HepG2 (cell line): ENCODE measurements around the gene EZH1. TPM values are rescaled to one million over a fixed set of nuclear protein-coding genes. Genes with fewer than 3 reads are reported as not detected.

Experiments
- BHLHE40 ChIP-seq: IDR thresholded peaks from 2 replicates; pipeline ENCODE4 v1.6.1; 2011; ENCODE audit warnings: low read length, improper control_type of control experiment
- CEBPG ChIP-seq: IDR thresholded peaks from 2 replicates; pipeline ENCODE4 v1.6.1; 2016
- CREB1 ChIP-seq, 2 experiments: fragments of 450-650 bp in 1 of 2; IDR thresholded peaks; 2 replicates each; pipeline ENCODE4 v1.6.1; 2016 to 2017; ENCODE audit warnings: control low read depth in 1 of 2, mild to moderate bottlenecking in 1 of 2, missing compliant biosample characterization in 1 of 2, missing genetic modification characterization in 1 of 2
- EP300 ChIP-seq, 3 experiments: sonication (generic) in 1 of 3; formaldehyde crosslinking in 1 of 3; IDR thresholded peaks; 2 replicates each; pipeline versions ENCODE4 v1.5.1 to v1.6.1; 2011 to 2020; ENCODE audit warnings: low read depth in 2 of 3, low read length in 2 of 3, borderline replicate concordance in 1 of 3, improper control_type of control experiment in 1 of 3, mild to moderate bottlenecking in 1 of 3, missing genetic modification reagents in 1 of 3, moderate library complexity in 1 of 3
- FOSL2 ChIP-seq: sonication (generic); formaldehyde crosslinking; IDR thresholded peaks from 2 replicates; pipeline ENCODE4 v1.4.0; 2020; ENCODE audit warnings: missing genetic modification reagents
- GATAD2A ChIP-seq: IDR thresholded peaks from 2 replicates; pipeline ENCODE4 v1.6.1; 2016
- HNF4G ChIP-seq, 2 experiments: sonication (generic) in 1 of 2; formaldehyde crosslinking in 1 of 2; IDR thresholded peaks; 2 replicates each; pipeline versions ENCODE4 v1.4.0 to v1.6.1; 2011 to 2020; ENCODE audit warnings: borderline replicate concordance in 2 of 2, low read depth in 2 of 2, mild to moderate bottlenecking in 2 of 2, low read length in 1 of 2, missing genetic modification reagents in 1 of 2, moderate library complexity in 1 of 2
- KDM6A ChIP-seq: IDR thresholded peaks from 2 replicates; pipeline ENCODE4 v1.6.1; 2016; ENCODE audit warnings: low read depth
- RXRA ChIP-seq: sonication (generic); formaldehyde crosslinking; IDR thresholded peaks from 2 replicates; pipeline ENCODE4 v1.5.1; 2020; ENCODE audit warnings: missing genetic modification reagents
- SALL1 ChIP-seq: sonication (generic); formaldehyde crosslinking; IDR thresholded peaks from 2 replicates; pipeline ENCODE4 v1.8.0; 2022; ENCODE audit warnings: mild to moderate bottlenecking, missing genetic modification reagents
- TARDBP ChIP-seq: sonication (generic); formaldehyde crosslinking; IDR thresholded peaks from 2 replicates; pipeline ENCODE4 v1.8.0; 2022; ENCODE audit warnings: mild to moderate bottlenecking, missing genetic modification reagents
- TBL1XR1 ChIP-seq: fragments of 150-350 bp; IDR thresholded peaks from 2 replicates; pipeline ENCODE4 v1.6.1; 2014; ENCODE audit warnings: borderline replicate concordance, low read length; ENCODE audit not compliant: partially characterized antibody
- TEAD3 ChIP-seq: optimal IDR thresholded peaks from 2 replicates; pipeline ENCODE3; 2016; ENCODE audit warnings: borderline replicate concordance
- TP53 ChIP-seq: sonication (generic); formaldehyde crosslinking; conservative IDR thresholded peaks from 2 replicates; pipeline ENCODE4 v1.4.0; 2020; ENCODE audit warnings: missing genetic modification reagents
- ZMYM3 ChIP-seq: sonication (generic); formaldehyde crosslinking; IDR thresholded peaks from 2 replicates; pipeline ENCODE4 v1.5.1; 2020; ENCODE audit warnings: mild to moderate bottlenecking, missing genetic modification reagents
- ZNF589 ChIP-seq: sonication (generic); formaldehyde crosslinking; conservative IDR thresholded peaks from 2 replicates; pipeline ENCODE4 v1.8.0; 2022; ENCODE audit warnings: mild to moderate bottlenecking, moderate library complexity, missing genetic modification reagents
- ZNF747 ChIP-seq: sonication (generic); formaldehyde crosslinking; IDR thresholded peaks from 2 replicates; pipeline ENCODE4 v1.8.1; 2023; ENCODE audit warnings: missing genetic modification reagents, mild to moderate bottlenecking, borderline replicate concordance
- ZSCAN25 ChIP-seq: sonication (generic); formaldehyde crosslinking; IDR thresholded peaks from 2 replicates; pipeline ENCODE4 v1.8.0; 2022; ENCODE audit warnings: mild to moderate bottlenecking, missing genetic modification reagents
- polyA plus RNA-seq, 8 experiments: library from polyadenylated mRNA; depleted of rRNA in 3 of 8; stranded (reverse) in 7 of 8; unstranded in 1 of 8; fragments of >200 nt; fragmentation: Illumina TruSeq in 4 of 8; extraction: Trizol in 4 of 8; gene quantifications; 2 replicates each; pipeline versions ENCODE4 v1.2.1 to v1.2.3, GENCODE V29; 2011 to 2016; ENCODE audit warnings: low read depth in 4 of 8, missing spikeins in 1 of 8, mixed read lengths in 1 of 8; ENCODE audit not compliant: insufficient read depth in 1 of 8
- total RNA-seq, 5 experiments: library from RNA; depleted of rRNA; stranded (reverse); fragments of >200 nt; fragmentation: Illumina TruSeq; extraction: Trizol; gene quantifications; 2 replicates each; pipeline ENCODE4 v1.2.3, GENCODE V29; 2016; ENCODE audit warnings: low read depth in 1 of 5
- TF ChIP-seq, protein P1 (sequence below): sonication (generic); formaldehyde crosslinking; conservative IDR thresholded peaks from 2 replicates; pipeline ENCODE4 v1.4.0; 2020; ENCODE audit warnings: mild to moderate bottlenecking, missing genetic modification reagents, moderate library complexity
- TF ChIP-seq, protein P2 (sequence below): sonication (generic); formaldehyde crosslinking; IDR thresholded peaks from 2 replicates; pipeline ENCODE4 v1.5.0; 2020; ENCODE audit warnings: mild to moderate bottlenecking, missing genetic modification reagents, borderline replicate concordance
- TF ChIP-seq, protein P3 (sequence below): sonication (generic); formaldehyde crosslinking; IDR thresholded peaks from 2 replicates; pipeline ENCODE4 v1.8.0; 2022; ENCODE audit warnings: mild to moderate bottlenecking, missing genetic modification reagents

Gene EZH1
- total and polyA plus RNA-seq, 2 of the 13 experiments (the other 11 are each of a cell fraction or from before 2014, with no cell fraction given) = 11.6 to 24.0 TPM

- TF ChIP-seq SALL1 (peak; percentile 24; the same call in 1 of the 2 replicates), TP53 (no peak), KDM6A (CRISPR knock-in tag) (0 out of 2 replicates have a peak, but pooled peaks have one; percentile 33), ZNF747 (0 out of 2 replicates have a peak, but pooled peaks have one; percentile 37), TARDBP (CRISPR knock-in tag) (no peak), FOSL2 (CRISPR knock-in tag) (peak; percentile 73), ZSCAN25 (CRISPR knock-in tag) (no peak), ZNF589 (CRISPR knock-in tag) (no peak), GATAD2A (CRISPR knock-in tag) (peak; percentile 41; the same call in 1 of the 2 replicates), RXRA (CRISPR knock-in tag) (peak; percentile 63), EP300 (IDR thresholded peaks at IDR 0.05; ENCODE audit: low read depth in 2 of 2, low read length in 2 of 2) (peak in 1 of 2 experiments; percentile 46; a peak in 1 of 4 replicates), EP300 (CRISPR knock-in tag; IDR thresholded peaks at IDR 0.05; ENCODE audit: borderline replicate concordance) (no peak), BHLHE40 (no peak), HNF4G (IDR thresholded peaks at IDR 0.05; ENCODE audit: borderline replicate concordance, low read depth, low read length) (peak; percentile 76), HNF4G (CRISPR knock-in tag; IDR thresholded peaks at IDR 0.05; ENCODE audit: borderline replicate concordance, low read depth) (no peak), ZMYM3 (CRISPR knock-in tag) (peak; percentile 70), CEBPG (peak; percentile 64), TEAD3 (CRISPR knock-in tag) (peak; percentile 19), TBL1XR1 (no peak), CREB1 (IDR thresholded peaks at IDR 0.05) (no peak), CREB1 (CRISPR knock-in tag; IDR thresholded peaks at IDR 0.05) (no peak)
- TF ChIP-seq, protein P1, sequence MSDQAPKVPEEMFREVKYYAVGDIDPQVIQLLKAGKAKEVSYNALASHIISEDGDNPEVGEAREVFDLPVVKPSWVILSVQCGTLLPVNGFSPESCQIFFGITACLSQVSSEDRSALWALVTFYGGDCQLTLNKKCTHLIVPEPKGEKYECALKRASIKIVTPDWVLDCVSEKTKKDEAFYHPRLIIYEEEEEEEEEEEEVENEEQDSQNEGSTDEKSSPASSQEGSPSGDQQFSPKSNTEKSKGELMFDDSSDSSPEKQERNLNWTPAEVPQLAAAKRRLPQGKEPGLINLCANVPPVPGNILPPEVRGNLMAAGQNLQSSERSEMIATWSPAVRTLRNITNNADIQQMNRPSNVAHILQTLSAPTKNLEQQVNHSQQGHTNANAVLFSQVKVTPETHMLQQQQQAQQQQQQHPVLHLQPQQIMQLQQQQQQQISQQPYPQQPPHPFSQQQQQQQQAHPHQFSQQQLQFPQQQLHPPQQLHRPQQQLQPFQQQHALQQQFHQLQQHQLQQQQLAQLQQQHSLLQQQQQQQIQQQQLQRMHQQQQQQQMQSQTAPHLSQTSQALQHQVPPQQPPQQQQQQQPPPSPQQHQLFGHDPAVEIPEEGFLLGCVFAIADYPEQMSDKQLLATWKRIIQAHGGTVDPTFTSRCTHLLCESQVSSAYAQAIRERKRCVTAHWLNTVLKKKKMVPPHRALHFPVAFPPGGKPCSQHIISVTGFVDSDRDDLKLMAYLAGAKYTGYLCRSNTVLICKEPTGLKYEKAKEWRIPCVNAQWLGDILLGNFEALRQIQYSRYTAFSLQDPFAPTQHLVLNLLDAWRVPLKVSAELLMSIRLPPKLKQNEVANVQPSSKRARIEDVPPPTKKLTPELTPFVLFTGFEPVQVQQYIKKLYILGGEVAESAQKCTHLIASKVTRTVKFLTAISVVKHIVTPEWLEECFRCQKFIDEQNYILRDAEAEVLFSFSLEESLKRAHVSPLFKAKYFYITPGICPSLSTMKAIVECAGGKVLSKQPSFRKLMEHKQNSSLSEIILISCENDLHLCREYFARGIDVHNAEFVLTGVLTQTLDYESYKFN = peak; percentile 61
- TF ChIP-seq, protein P2, sequence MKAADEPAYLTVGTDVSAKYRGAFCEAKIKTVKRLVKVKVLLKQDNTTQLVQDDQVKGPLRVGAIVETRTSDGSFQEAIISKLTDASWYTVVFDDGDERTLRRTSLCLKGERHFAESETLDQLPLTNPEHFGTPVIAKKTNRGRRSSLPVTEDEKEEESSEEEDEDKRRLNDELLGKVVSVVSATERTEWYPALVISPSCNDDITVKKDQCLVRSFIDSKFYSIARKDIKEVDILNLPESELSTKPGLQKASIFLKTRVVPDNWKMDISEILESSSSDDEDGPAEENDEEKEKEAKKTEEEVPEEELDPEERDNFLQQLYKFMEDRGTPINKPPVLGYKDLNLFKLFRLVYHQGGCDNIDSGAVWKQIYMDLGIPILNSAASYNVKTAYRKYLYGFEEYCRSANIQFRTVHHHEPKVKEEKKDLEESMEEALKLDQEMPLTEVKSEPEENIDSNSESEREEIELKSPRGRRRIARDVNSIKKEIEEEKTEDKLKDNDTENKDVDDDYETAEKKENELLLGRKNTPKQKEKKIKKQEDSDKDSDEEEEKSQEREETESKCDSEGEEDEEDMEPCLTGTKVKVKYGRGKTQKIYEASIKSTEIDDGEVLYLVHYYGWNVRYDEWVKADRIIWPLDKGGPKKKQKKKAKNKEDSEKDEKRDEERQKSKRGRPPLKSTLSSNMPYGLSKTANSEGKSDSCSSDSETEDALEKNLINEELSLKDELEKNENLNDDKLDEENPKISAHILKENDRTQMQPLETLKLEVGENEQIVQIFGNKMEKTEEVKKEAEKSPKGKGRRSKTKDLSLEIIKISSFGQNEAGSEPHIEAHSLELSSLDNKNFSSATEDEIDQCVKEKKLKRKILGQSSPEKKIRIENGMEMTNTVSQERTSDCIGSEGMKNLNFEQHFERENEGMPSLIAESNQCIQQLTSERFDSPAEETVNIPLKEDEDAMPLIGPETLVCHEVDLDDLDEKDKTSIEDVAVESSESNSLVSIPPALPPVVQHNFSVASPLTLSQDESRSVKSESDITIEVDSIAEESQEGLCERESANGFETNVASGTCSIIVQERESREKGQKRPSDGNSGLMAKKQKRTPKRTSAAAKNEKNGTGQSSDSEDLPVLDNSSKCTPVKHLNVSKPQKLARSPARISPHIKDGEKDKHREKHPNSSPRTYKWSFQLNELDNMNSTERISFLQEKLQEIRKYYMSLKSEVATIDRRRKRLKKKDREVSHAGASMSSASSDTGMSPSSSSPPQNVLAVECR (CRISPR knock-in tag) = peak; percentile 23; the same call in 1 of the 2 replicates
- TF ChIP-seq, protein P3, sequence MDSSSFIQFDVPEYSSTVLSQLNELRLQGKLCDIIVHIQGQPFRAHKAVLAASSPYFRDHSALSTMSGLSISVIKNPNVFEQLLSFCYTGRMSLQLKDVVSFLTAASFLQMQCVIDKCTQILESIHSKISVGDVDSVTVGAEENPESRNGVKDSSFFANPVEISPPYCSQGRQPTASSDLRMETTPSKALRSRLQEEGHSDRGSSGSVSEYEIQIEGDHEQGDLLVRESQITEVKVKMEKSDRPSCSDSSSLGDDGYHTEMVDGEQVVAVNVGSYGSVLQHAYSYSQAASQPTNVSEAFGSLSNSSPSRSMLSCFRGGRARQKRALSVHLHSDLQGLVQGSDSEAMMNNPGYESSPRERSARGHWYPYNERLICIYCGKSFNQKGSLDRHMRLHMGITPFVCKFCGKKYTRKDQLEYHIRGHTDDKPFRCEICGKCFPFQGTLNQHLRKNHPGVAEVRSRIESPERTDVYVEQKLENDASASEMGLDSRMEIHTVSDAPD = no peak
These were observed 21.3 kb upstream of the EZH1 start (continued) for GRCh38 chr17:42766124-42766523.
